MM.1S (cell line): ENCODE results near the gene ZC2HC1B.

ENCODE experiments used
- EZH2 ChIP-seq: fragments of 300-600 bp; sonication (generic); optimal IDR thresholded peaks from 2 replicates; pipeline ENCODE3; 2017; ENCODE audit warnings: low read depth, mild to moderate bottlenecking, antibody characterized with exemption, low read length, mixed read lengths
- EZH2phosphoT487 ChIP-seq: fragments of 300-600 bp; sonication (generic); IDR thresholded peaks from 2 replicates; pipeline ENCODE4 v1.6.1; 2018; ENCODE audit warnings: antibody characterized with exemption, low read length
- TF ChIP-seq, protein P1 (sequence below): fragments of 300-600 bp; sonication (generic); IDR thresholded peaks from 2 replicates; pipeline ENCODE4 v1.5.1; 2016; ENCODE audit warnings: antibody characterized with exemption, low read length, mixed read lengths

DNA sequence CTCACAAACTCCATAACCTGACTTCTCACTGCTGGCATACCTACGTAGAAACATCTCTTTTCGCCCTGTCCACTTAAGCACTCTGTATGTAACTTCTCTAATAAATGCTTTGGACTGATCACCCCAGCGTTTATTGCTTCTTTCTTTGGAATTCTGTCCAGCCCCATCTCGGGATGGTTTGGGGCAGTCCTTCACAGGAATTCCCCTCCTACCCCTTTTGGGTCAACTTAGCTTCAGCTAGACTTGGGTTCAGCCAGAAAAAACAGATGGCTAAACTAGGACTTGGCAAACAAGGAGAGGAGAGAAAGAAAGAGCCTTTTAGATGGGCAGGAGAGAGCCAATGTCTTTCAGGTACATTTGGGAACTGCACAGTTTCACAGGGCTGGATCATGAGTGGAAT is 25.1 kb upstream of the ZC2HC1B start:
- TF ChIP-seq EZH2 (no peak), EZH2phosphoT487 (no peak)
- TF ChIP-seq, protein P1, sequence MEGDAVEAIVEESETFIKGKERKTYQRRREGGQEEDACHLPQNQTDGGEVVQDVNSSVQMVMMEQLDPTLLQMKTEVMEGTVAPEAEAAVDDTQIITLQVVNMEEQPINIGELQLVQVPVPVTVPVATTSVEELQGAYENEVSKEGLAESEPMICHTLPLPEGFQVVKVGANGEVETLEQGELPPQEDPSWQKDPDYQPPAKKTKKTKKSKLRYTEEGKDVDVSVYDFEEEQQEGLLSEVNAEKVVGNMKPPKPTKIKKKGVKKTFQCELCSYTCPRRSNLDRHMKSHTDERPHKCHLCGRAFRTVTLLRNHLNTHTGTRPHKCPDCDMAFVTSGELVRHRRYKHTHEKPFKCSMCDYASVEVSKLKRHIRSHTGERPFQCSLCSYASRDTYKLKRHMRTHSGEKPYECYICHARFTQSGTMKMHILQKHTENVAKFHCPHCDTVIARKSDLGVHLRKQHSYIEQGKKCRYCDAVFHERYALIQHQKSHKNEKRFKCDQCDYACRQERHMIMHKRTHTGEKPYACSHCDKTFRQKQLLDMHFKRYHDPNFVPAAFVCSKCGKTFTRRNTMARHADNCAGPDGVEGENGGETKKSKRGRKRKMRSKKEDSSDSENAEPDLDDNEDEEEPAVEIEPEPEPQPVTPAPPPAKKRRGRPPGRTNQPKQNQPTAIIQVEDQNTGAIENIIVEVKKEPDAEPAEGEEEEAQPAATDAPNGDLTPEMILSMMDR: no peak
